HCT116 (cell line): ENCODE measurements around the gene CMIP. TPM values are rescaled to one million over a fixed set of nuclear protein-coding genes. Genes with fewer than 3 reads are reported as not detected.
A peak's percentile ranks its signal among the peaks of the same experiment; 100 is the strongest.

Experiments
- ATAC-seq: fragments of 200-7000 bp; cut with Tn5 transposase; 2 replicates; pipeline ENCODE4 v1.9.1; 2020; ENCODE audit warnings: mild to moderate bottlenecking, moderate library complexity
- BruUV-seq: library from RNA; stranded (reverse); fragments of 400-500 nt; replicated peaks from 2 replicates; lab custom pipeline; 2021; lab: Mats Ljungman, UMichigan
- CTCF ChIA-PET: fragments of 300-600 bp; sonication (Branson Sonifier 250); formaldehyde crosslinking; loops from one replicate; lab custom pipeline; 2021; ENCODE audit warnings: antibody characterized with exemption; lab: Charles Lee
- POLR2A ChIA-PET: fragments of 300-600, 350-600 bp; sonication (Branson Sonifier 250); formaldehyde crosslinking; loops from one replicate; lab custom pipeline; 2021; ENCODE audit warnings: antibody characterized with exemption; lab: Charles Lee
- RAD21 ChIA-PET, 2 experiments: fragments of 300-600 bp; sonication (Branson Sonifier 250); formaldehyde crosslinking; loops; one replicate each; lab custom pipeline; 2023; ENCODE audit warnings: low total read pairs in 2 of 2; ENCODE audit not compliant: uncharacterized antibody in 2 of 2, unreplicated experiment in 2 of 2, low non-redundant PET in 1 of 2; lab: Charles Lee
- DNase-seq: peaks from one replicate; pipeline ENCODE4 v3.0.0-alpha.2; 2010; ENCODE audit warnings: low read depth, low spot score
- H2AFZ ChIP-seq: fragments of 200-600 bp; shearing (Covaris generic), sonication (generic); 2 replicates; pipeline ENCODE4 v1.6.1; 2017; ENCODE audit warnings: low read depth, mixed run types, mixed read lengths, antibody characterized with exemption, low read length; ENCODE audit not compliant: poor library complexity, severe bottlenecking
- H3K27ac ChIP-seq: 2 replicates; pipeline ENCODE4 v1.5.1; 2012; ENCODE audit warnings: low read depth, low read length
- H3K27me3 ChIP-seq: fragments of 200-600 bp; sonication (generic); 2 replicates; pipeline ENCODE4 v1.6.1; 2016; ENCODE audit warnings: mixed run types, low read length, mixed read lengths; ENCODE audit not compliant: insufficient read depth
- H3K36me3 ChIP-seq, 2 experiments: fragments of 200-500 bp in 1 of 2; fragments of 200-600 bp in 1 of 2; sonication (Bioruptor generic) in 1 of 2; sonication (generic) in 1 of 2; 2 replicates each; pipeline versions ENCODE4 v1.5.1 to v1.6.1; 2014 to 2016; ENCODE audit warnings: low read length in 2 of 2, inconsistent platforms in 1 of 2, mixed read lengths in 1 of 2, mixed run types in 1 of 2; ENCODE audit not compliant: insufficient read depth in 2 of 2, control insufficient read depth in 1 of 2
- H3K4me1 ChIP-seq, 2 experiments: fragments of 200-600 bp in 1 of 2; sonication (generic) in 1 of 2; 2 replicates each; pipeline versions ENCODE4 v1.5.1 to v1.6.1; 2012 to 2017; ENCODE audit warnings: low read length in 2 of 2, inconsistent platforms in 1 of 2, mild to moderate bottlenecking in 1 of 2, mixed read lengths in 1 of 2, mixed run types in 1 of 2, moderate library complexity in 1 of 2; ENCODE audit not compliant: insufficient read depth in 2 of 2, control insufficient read depth in 1 of 2
- H3K4me2 ChIP-seq: fragments of 200-600 bp; sonication (generic); 2 replicates; pipeline ENCODE4 v1.6.1; 2017; ENCODE audit warnings: mixed run types, low read length, mixed read lengths
- H3K4me3 ChIP-seq, 2 experiments: fragments of 200-600 bp in 1 of 2; sonication (generic) in 1 of 2; replicated peaks in 1 of 2; 2 replicates each; pipeline ENCODE4 v1.5.1; 2011 to 2016; ENCODE audit warnings: low read length in 2 of 2, control low read depth in 1 of 2, low read depth in 1 of 2, mild to moderate bottlenecking in 1 of 2, mixed read lengths in 1 of 2, mixed run types in 1 of 2
- H3K79me2 ChIP-seq: fragments of 200-600 bp; sonication (generic); 2 replicates; pipeline ENCODE4 v1.6.1; 2017; ENCODE audit warnings: mild to moderate bottlenecking, mixed run types, low read length, moderate library complexity, mixed read lengths; ENCODE audit not compliant: insufficient read depth
- H3K9ac ChIP-seq: fragments of 200-600 bp; sonication (generic); 2 replicates; pipeline ENCODE4 v1.6.1; 2016; ENCODE audit warnings: low read length, mixed read lengths
- H3K9me2 ChIP-seq: fragments of 200-600 bp; sonication (generic), shearing (Covaris generic); 2 replicates; pipeline ENCODE4 v1.6.1; 2017; ENCODE audit warnings: mixed run types, mild to moderate bottlenecking, moderate library complexity; ENCODE audit not compliant: insufficient read depth
- H3K9me3 ChIP-seq, 2 experiments: fragments of 200-500 bp in 1 of 2; fragments of 200-600 bp in 1 of 2; sonication (Bioruptor generic) in 1 of 2; sonication (generic) in 1 of 2; 2 replicates each; pipeline ENCODE4 v1.6.1; 2014 to 2017; ENCODE audit warnings: low read length in 2 of 2, mixed read lengths in 2 of 2, inconsistent platforms in 1 of 2, low read depth in 1 of 2, mild to moderate bottlenecking in 1 of 2, mixed run types in 1 of 2, moderate library complexity in 1 of 2; ENCODE audit not compliant: control insufficient read depth in 1 of 2, insufficient read depth in 1 of 2
- H4K20me1 ChIP-seq: fragments of 200-600 bp; sonication (generic), shearing (Covaris generic); 2 replicates; pipeline ENCODE4 v1.6.1; 2017; ENCODE audit warnings: mixed run types, mild to moderate bottlenecking, moderate library complexity; ENCODE audit not compliant: insufficient read depth
- CBX3 ChIP-seq: IDR thresholded peaks from 2 replicates; pipeline ENCODE4 v1.6.1; 2012; ENCODE audit warnings: low read depth
- EGR1 ChIP-seq: IDR thresholded peaks from 2 replicates; pipeline ENCODE4 v1.6.1; 2012; ENCODE audit warnings: low read depth
- ELF1 ChIP-seq: IDR thresholded peaks from 2 replicates; pipeline ENCODE4 v1.6.1; 2012; ENCODE audit warnings: low read depth, borderline replicate concordance
- EZH2phosphoT487 ChIP-seq: fragments of 200-600 bp; IDR thresholded peaks from 2 replicates; pipeline ENCODE4 v1.6.1; 2018; ENCODE audit warnings: antibody characterized with exemption, borderline replicate concordance
- JUND ChIP-seq: IDR thresholded peaks from 2 replicates; pipeline ENCODE4 v1.6.1; 2012
- POLR2A ChIP-seq: IDR thresholded peaks from 2 replicates; pipeline ENCODE4 v1.7.0; 2011; ENCODE audit warnings: borderline replicate concordance; ENCODE audit not compliant: insufficient read depth, insufficient read length; ENCODE audit errors: extremely low read depth
- POLR2AphosphoS5 ChIP-seq: IDR thresholded peaks from 2 replicates; pipeline ENCODE4 v1.6.1; 2011; ENCODE audit warnings: mild to moderate bottlenecking, low read depth, low read length, moderate library complexity
- RAD21 ChIP-seq: IDR thresholded peaks from 2 replicates; pipeline ENCODE4 v1.6.1; 2012; ENCODE audit warnings: low read depth, mild to moderate bottlenecking
- SIN3A ChIP-seq: IDR thresholded peaks from 2 replicates; pipeline ENCODE4 v1.6.1; 2012; ENCODE audit warnings: low read depth
- SRF ChIP-seq: IDR thresholded peaks from 2 replicates; pipeline ENCODE4 v1.6.1; 2012; ENCODE audit warnings: low read depth
- intact Hi-C: fragments of 100-400 bp; cut with micrococcal nuclease; formaldehyde crosslinking; loops from 2 replicates; pipeline ENCODE4 v1.10.0; 2022
- total RNA-seq: library from RNA; stranded (reverse); gene quantifications from one replicate; pipeline ENCODE4 v1.2.1, GENCODE V29; 2021; ENCODE audit not compliant: unreplicated experiment
- TF ChIP-seq, protein P1 (sequence below): IDR thresholded peaks from 2 replicates; pipeline ENCODE4 v1.6.1; 2011; ENCODE audit warnings: mild to moderate bottlenecking, low read length, moderate library complexity; ENCODE audit not compliant: insufficient replicate concordance; ENCODE audit errors: extremely low read depth
- TF ChIP-seq, protein P2 (sequence below): IDR thresholded peaks from 2 replicates; pipeline ENCODE4 v1.6.1; 2012; ENCODE audit warnings: low read depth
- TF ChIP-seq, protein P3 (sequence below): IDR thresholded peaks from 2 replicates; pipeline ENCODE4 v1.6.1; 2012

The CMIP gene
- total RNA-seq, 1 experiment from 2014 or later = 64.6 TPM

DNA sequence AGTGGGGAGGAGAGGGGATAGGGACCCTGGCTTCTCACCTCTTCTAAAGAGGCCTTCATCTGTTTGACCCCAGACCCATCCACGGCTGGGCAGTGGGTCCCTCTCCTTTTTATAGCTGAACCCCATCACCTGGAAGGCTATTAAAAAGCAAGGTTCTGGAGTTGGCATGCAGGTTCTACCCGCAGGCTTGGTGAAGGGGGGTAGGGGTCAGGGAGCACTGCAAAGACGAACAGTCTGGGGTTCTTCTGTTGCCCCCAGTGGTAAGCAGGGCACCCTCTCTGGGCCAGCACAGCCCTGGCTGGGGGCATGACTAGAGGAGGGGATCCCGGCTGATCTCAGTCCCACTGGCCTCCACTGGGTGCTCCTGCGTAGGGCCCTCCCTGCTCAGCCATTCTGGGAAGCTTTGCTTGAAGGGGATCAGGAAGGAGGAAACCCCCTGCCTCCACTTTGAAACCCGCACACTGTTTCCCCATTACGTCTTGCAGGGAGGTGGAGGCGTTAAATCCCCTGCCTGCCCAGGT is 13.6 kb downstream of the CMIP start:
- Histone ChIP-seq H3K4me2 (peak overlapping the region; percentile 49), H3K9me2 (no peaks in the 10 kb centered on the region), H3K9me3 (no peaks in the 10 kb centered on the region), H3K79me2 (peaks cover 100% of the 10 kb centered on the region), H3K36me3 (peaks cover 0 to 44% of the 10 kb centered on the region in 2 experiments; a peak in 1 of 4 replicates), H3K4me3 (no peak overlapping the region), H3K27ac (no peak overlapping the region), H3K9ac (peak overlapping the region; percentile 22), H4K20me1 (peaks cover 11% of the 10 kb centered on the region; the same call in 1 of the 2 replicates), H2AFZ (no peak overlapping the region), H3K27me3 (no peaks in the 10 kb centered on the region), H3K4me1 (peaks cover 16 to 28% of the 10 kb centered on the region in 2 experiments)
- no peak for DNase-seq
- ATAC-seq = peak; percentile 38; the same call in 1 of the 2 replicates
- ChIA-PET POLR2A (no interaction called here), CTCF (no interaction called here), RAD21 (no interaction called here)
- no TSS peak for BruUV-seq
- no peak for TF ChIP-seq JUND
- TF ChIP-seq EZH2phosphoT487 = no peak
- TF ChIP-seq CBX3 = no peak
- TF ChIP-seq EGR1 = no peak
- no peak for TF ChIP-seq POLR2A
- no peak for TF ChIP-seq SIN3A
- TF ChIP-seq, protein P1, sequence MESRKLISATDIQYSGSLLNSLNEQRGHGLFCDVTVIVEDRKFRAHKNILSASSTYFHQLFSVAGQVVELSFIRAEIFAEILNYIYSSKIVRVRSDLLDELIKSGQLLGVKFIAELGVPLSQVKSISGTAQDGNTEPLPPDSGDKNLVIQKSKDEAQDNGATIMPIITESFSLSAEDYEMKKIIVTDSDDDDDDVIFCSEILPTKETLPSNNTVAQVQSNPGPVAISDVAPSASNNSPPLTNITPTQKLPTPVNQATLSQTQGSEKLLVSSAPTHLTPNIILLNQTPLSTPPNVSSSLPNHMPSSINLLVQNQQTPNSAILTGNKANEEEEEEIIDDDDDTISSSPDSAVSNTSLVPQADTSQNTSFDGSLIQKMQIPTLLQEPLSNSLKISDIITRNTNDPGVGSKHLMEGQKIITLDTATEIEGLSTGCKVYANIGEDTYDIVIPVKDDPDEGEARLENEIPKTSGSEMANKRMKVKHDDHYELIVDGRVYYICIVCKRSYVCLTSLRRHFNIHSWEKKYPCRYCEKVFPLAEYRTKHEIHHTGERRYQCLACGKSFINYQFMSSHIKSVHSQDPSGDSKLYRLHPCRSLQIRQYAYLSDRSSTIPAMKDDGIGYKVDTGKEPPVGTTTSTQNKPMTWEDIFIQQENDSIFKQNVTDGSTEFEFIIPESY = no peak
- TF ChIP-seq SRF = no peak
- no peak for TF ChIP-seq POLR2AphosphoS5
- TF ChIP-seq, protein P2, sequence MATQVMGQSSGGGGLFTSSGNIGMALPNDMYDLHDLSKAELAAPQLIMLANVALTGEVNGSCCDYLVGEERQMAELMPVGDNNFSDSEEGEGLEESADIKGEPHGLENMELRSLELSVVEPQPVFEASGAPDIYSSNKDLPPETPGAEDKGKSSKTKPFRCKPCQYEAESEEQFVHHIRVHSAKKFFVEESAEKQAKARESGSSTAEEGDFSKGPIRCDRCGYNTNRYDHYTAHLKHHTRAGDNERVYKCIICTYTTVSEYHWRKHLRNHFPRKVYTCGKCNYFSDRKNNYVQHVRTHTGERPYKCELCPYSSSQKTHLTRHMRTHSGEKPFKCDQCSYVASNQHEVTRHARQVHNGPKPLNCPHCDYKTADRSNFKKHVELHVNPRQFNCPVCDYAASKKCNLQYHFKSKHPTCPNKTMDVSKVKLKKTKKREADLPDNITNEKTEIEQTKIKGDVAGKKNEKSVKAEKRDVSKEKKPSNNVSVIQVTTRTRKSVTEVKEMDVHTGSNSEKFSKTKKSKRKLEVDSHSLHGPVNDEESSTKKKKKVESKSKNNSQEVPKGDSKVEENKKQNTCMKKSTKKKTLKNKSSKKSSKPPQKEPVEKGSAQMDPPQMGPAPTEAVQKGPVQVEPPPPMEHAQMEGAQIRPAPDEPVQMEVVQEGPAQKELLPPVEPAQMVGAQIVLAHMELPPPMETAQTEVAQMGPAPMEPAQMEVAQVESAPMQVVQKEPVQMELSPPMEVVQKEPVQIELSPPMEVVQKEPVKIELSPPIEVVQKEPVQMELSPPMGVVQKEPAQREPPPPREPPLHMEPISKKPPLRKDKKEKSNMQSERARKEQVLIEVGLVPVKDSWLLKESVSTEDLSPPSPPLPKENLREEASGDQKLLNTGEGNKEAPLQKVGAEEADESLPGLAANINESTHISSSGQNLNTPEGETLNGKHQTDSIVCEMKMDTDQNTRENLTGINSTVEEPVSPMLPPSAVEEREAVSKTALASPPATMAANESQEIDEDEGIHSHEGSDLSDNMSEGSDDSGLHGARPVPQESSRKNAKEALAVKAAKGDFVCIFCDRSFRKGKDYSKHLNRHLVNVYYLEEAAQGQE = no peak
- TF ChIP-seq RAD21 = no peak
- no peak for TF ChIP-seq ELF1
- TF ChIP-seq, protein P3, sequence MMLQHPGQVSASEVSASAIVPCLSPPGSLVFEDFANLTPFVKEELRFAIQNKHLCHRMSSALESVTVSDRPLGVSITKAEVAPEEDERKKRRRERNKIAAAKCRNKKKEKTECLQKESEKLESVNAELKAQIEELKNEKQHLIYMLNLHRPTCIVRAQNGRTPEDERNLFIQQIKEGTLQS = no peak
- intact Hi-C loops = no loop called here
